SJCRH30 (cell line): Measurements from ENCODE around the gene RMDN2. TPM values are rescaled to one million over a fixed set of nuclear protein-coding genes. Genes with fewer than 3 reads are reported as not detected.
"Not testable (repeated sequence)": the region's sequence is repeated elsewhere in the genome, so short reads cannot be mapped to it uniquely, and the experiment has no call there.

Experiments
- DNase-seq, 2 experiments: peaks; one replicate each; pipeline ENCODE4 v3.0.0-alpha.2; 2015 to 2020
- H3K27ac ChIP-seq: fragments of 250-450 bp; sonication (Bioruptor Pico); 2 replicates; pipeline ENCODE4 v1.5.1; 2020; ENCODE audit warnings: mild to moderate bottlenecking, moderate library complexity
- H3K27me3 ChIP-seq: fragments of 250-450 bp; sonication (Bioruptor Pico); 2 replicates; pipeline ENCODE4 v1.5.1; 2020; ENCODE audit warnings: mild to moderate bottlenecking, moderate library complexity
- H3K36me3 ChIP-seq: fragments of 250-450 bp; sonication (Bioruptor Pico); 2 replicates; pipeline ENCODE4 v1.5.1; 2020; ENCODE audit warnings: mild to moderate bottlenecking, moderate library complexity
- H3K4me1 ChIP-seq: fragments of 250-450 bp; sonication (Bioruptor Pico); 2 replicates; pipeline ENCODE4 v1.5.1; 2020; ENCODE audit warnings: mild to moderate bottlenecking, moderate library complexity
- H3K4me3 ChIP-seq: fragments of 250-450 bp; sonication (Bioruptor Pico); 2 replicates; pipeline ENCODE4 v1.5.1; 2020; ENCODE audit warnings: mild to moderate bottlenecking, moderate library complexity
- H3K9me3 ChIP-seq: fragments of 250-450 bp; sonication (Bioruptor Pico); replicated peaks from 2 replicates; pipeline ENCODE4 v1.5.1; 2020; ENCODE audit warnings: mild to moderate bottlenecking, moderate library complexity
- total RNA-seq: library from RNA; depleted of rRNA; stranded (reverse); fragments of >200 nt; shearing (Covaris generic); gene quantifications from 2 replicates; pipeline ENCODE4 v1.2.3, GENCODE V29; 2014

The RMDN2 gene
- total RNA-seq, 1 experiment from 2014 or later, result 2.1 TPM

- no peak overlapping the region for H3K4me3 ChIP-seq
- no peaks in the 10 kb centered on the region for H3K27me3 ChIP-seq
- DNase-seq, result no peak
- no peaks in the 10 kb centered on the region for H3K4me1 ChIP-seq
- no peaks in the 10 kb centered on the region for H3K36me3 ChIP-seq
- no peak overlapping the region for H3K27ac ChIP-seq
- H3K9me3 ChIP-seq, result no peaks in the 10 kb centered on the region; the same call in 1 of the 2 replicates
Measured at GRCh38 chr2:37912616-37913015, 12.5 kb upstream of the RMDN2 start.

GRCh38 chr2:37914340-37914739 lies 10.7 kb upstream of the RMDN2 start:
- no peak for DNase-seq
- Histone ChIP-seq H3K27ac (no peak overlapping the region), H3K36me3 (no peaks in the 10 kb centered on the region), H3K9me3 (no peaks in the 10 kb centered on the region; the same call in 1 of the 2 replicates), H3K4me1 (no peaks in the 10 kb centered on the region), H3K27me3 (no peaks in the 10 kb centered on the region), H3K4me3 (no peak overlapping the region)

- no peak overlapping the region for H3K27ac ChIP-seq
Measured at GRCh38 chr2:37915773-37916172, 9.3 kb upstream of the RMDN2 start.

GRCh38 chr2:37916512-37917082 lies 8.5 kb upstream of the RMDN2 start:
- Histone ChIP-seq H3K4me1 (peaks cover 7% of the 10 kb centered on the region), H3K4me3 (no peak overlapping the region), H3K36me3 (no peaks in the 10 kb centered on the region), H3K27ac (no peak overlapping the region), H3K27me3 (no peaks in the 10 kb centered on the region), H3K9me3 (no peaks in the 10 kb centered on the region; the same call in 1 of the 2 replicates)
- DNase-seq, result no peak

More at GRCh38 chr2:37915773-37916172, 9.3 kb upstream of the RMDN2 start:
- H3K4me1 ChIP-seq, result peaks cover 4% of the 10 kb centered on the region
- H3K27me3 ChIP-seq, result no peaks in the 10 kb centered on the region
- H3K36me3 ChIP-seq, result no peaks in the 10 kb centered on the region
- no peak overlapping the region for H3K4me3 ChIP-seq
- H3K9me3 ChIP-seq, result no peaks in the 10 kb centered on the region; the same call in 1 of the 2 replicates
- no peak for DNase-seq

- Histone ChIP-seq H3K4me3 (no peak overlapping the region), H3K4me1 (peaks cover 7% of the 10 kb centered on the region), H3K27ac (no peak overlapping the region), H3K36me3 (no peaks in the 10 kb centered on the region), H3K27me3 (no peaks in the 10 kb centered on the region), H3K9me3 (no peaks in the 10 kb centered on the region; the same call in 1 of the 2 replicates)
- no peak for DNase-seq
Measured at GRCh38 chr2:37917281-37918228, 7.5 kb upstream of the RMDN2 start.

GRCh38 chr2:37918742-37919186 lies 6.3 kb upstream of the RMDN2 start:
- Histone ChIP-seq H3K4me3 (no peak overlapping the region), H3K27me3 (no peaks in the 10 kb centered on the region), H3K27ac (no peak overlapping the region), H3K4me1 (peaks cover 7% of the 10 kb centered on the region), H3K9me3 (no peaks in the 10 kb centered on the region; the same call in 1 of the 2 replicates), H3K36me3 (no peaks in the 10 kb centered on the region)
- DNase-seq, result no peak

GRCh38 chr2:37919631-37920032 lies 5.5 kb upstream of the RMDN2 start:
- no peaks in the 10 kb centered on the region for H3K27me3 ChIP-seq

GRCh38 chr2:37920570-37920969 lies 4.5 kb upstream of the RMDN2 start:
- no peak overlapping the region for H3K27ac ChIP-seq
- peak in 1 of 2 experiments; percentile 24 for DNase-seq

More at GRCh38 chr2:37919631-37920032, 5.5 kb upstream of the RMDN2 start:
- Histone ChIP-seq H3K4me3 (no peak overlapping the region), H3K27ac (no peak overlapping the region), H3K9me3 (no peaks in the 10 kb centered on the region; the same call in 1 of the 2 replicates), H3K4me1 (peaks cover 7% of the 10 kb centered on the region), H3K36me3 (no peaks in the 10 kb centered on the region)
- DNase-seq, result no peak

GRCh38 chr2:37921781-37922180 lies 3.3 kb upstream of the RMDN2 start:
- H3K27ac ChIP-seq, result no peak overlapping the region
- no peak for DNase-seq
- H3K4me1 ChIP-seq, result peaks cover 14% of the 10 kb centered on the region
- H3K36me3 ChIP-seq, result no peaks in the 10 kb centered on the region
- no peaks in the 10 kb centered on the region; the same call in 1 of the 2 replicates for H3K9me3 ChIP-seq
- no peak overlapping the region for H3K4me3 ChIP-seq
- H3K27me3 ChIP-seq, result no peaks in the 10 kb centered on the region

More at GRCh38 chr2:37920570-37920969, 4.5 kb upstream of the RMDN2 start:
- Histone ChIP-seq H3K4me1 (peaks cover 7% of the 10 kb centered on the region), H3K4me3 (no peak overlapping the region), H3K27me3 (no peaks in the 10 kb centered on the region), H3K36me3 (no peaks in the 10 kb centered on the region), H3K9me3 (no peaks in the 10 kb centered on the region; the same call in 1 of the 2 replicates)

GRCh38 chr2:37923308-37924055 lies 1.6 kb upstream of the RMDN2 start:
- H3K27ac ChIP-seq, result no peak overlapping the region
- H3K27me3 ChIP-seq, result no peaks in the 10 kb centered on the region; the same call in 1 of the 2 replicates
- no peaks in the 10 kb centered on the region for H3K36me3 ChIP-seq
- H3K4me3 ChIP-seq, result no peak overlapping the region
- DNase-seq, result no peak
- peaks cover 14% of the 10 kb centered on the region for H3K4me1 ChIP-seq
- H3K9me3 ChIP-seq, result no peaks in the 10 kb centered on the region

- no peak overlapping the region for H3K4me3 ChIP-seq
- no peaks in the 10 kb centered on the region for H3K36me3 ChIP-seq
- no peaks in the 10 kb centered on the region; the same call in 1 of the 2 replicates for H3K9me3 ChIP-seq
- H3K27ac ChIP-seq, result no peak overlapping the region
- H3K27me3 ChIP-seq, result peaks cover 3% of the 10 kb centered on the region; the same call in 1 of the 2 replicates
- H3K4me1 ChIP-seq, result peaks cover 6% of the 10 kb centered on the region; the same call in 1 of the 2 replicates
- no peak for DNase-seq
Measured at GRCh38 chr2:37926635-37927034, 1.5 kb downstream of the RMDN2 start.

- Histone ChIP-seq H3K4me1 (peaks cover 6% of the 10 kb centered on the region; the same call in 1 of the 2 replicates), H3K9me3 (no peaks in the 10 kb centered on the region; the same call in 1 of the 2 replicates), H3K27ac (no peak overlapping the region), H3K4me3 (no peak overlapping the region), H3K27me3 (peaks cover 3% of the 10 kb centered on the region; the same call in 1 of the 2 replicates), H3K36me3 (no peaks in the 10 kb centered on the region)
- DNase-seq, result no peak
Measured at GRCh38 chr2:37928377-37928776, 3.3 kb downstream of the RMDN2 start.

GRCh38 chr2:37930392-37930791 lies 5.3 kb downstream of the RMDN2 start:
- H3K27ac ChIP-seq, H3K4me3 ChIP-seq, H3K36me3 ChIP-seq, H3K27me3 ChIP-seq, H3K9me3 ChIP-seq, H3K4me1 ChIP-seq, DNase-seq: not testable (repeated sequence)

GRCh38 chr2:37932873-37933272 lies 7.8 kb downstream of the RMDN2 start:
- H3K27ac ChIP-seq, H3K27me3 ChIP-seq, DNase-seq, H3K4me1 ChIP-seq, H3K4me3 ChIP-seq, H3K36me3 ChIP-seq, H3K9me3 ChIP-seq: not testable (repeated sequence)
